Mononuclear cell (primary cell): ENCODE data around the gene SCCPDH. TPM values are rescaled to one million over a fixed set of nuclear protein-coding genes. Genes with fewer than 3 reads are reported as not detected.

Experiments
- H3K27me3 ChIP-seq: 2 replicates; pipeline ENCODE4 v1.6.0; 2011; ENCODE audit warnings: low read length, control low read depth; ENCODE audit not compliant: insufficient read depth
- H3K4me1 ChIP-seq: 2 replicates; pipeline ENCODE4 v1.5.1; 2011; ENCODE audit warnings: mild to moderate bottlenecking, low read length, control low read depth; ENCODE audit not compliant: insufficient read depth
- H3K4me3 ChIP-seq: 2 replicates; pipeline ENCODE4 v1.5.1; 2011; ENCODE audit warnings: mild to moderate bottlenecking, low read length, moderate library complexity
- H3K9me3 ChIP-seq: 2 replicates; pipeline ENCODE4 v1.5.1; 2011; ENCODE audit warnings: low read depth, mild to moderate bottlenecking, control low read depth, low read length
- total RNA-seq: library from RNA; depleted of rRNA; stranded (reverse); fragments of >200 nt; gene quantifications from one replicate; pipeline ENCODE4 v1.2.3, GENCODE V29; 2012

Gene SCCPDH
- total RNA-seq, 1 donor = 8.6 TPM

- no peaks in the 10 kb centered on the region for H3K4me1 ChIP-seq
- no peaks in the 10 kb centered on the region for H3K27me3 ChIP-seq
- no peaks in the 10 kb centered on the region for H3K9me3 ChIP-seq
- H3K4me3 ChIP-seq = no peak overlapping the region
These were observed 29.7 kb downstream of the SCCPDH start for GRCh38 chr1:246753670-246754535.

DNA sequence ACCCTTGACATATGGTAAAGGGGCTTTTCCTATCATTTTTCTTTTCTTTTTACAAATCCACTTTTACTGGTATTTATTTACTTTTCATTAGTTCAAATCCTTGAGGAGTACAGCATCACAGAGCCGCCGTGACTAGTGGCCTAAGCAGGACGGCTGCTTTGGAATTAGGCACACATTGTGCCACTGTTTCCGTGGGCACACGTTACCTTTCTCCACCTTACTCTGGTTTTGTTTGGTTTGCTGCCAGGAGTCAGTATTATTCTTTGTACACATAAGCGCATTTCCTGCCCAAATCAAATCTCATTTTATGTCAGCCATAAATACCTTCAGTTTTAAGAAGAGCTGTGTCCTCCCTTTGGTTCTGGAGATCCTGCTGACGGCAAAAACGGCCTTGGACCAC, 31.2 kb downstream of the SCCPDH start:
- Histone ChIP-seq H3K27me3 (no peaks in the 10 kb centered on the region), H3K4me3 (no peak overlapping the region), H3K4me1 (peaks cover 5% of the 10 kb centered on the region), H3K9me3 (no peaks in the 10 kb centered on the region)

GRCh38 chr1:246760422-246761347, 36.5 kb downstream of the SCCPDH start:
- Histone ChIP-seq H3K27me3 (no peaks in the 10 kb centered on the region), H3K4me1 (peaks cover 7% of the 10 kb centered on the region), H3K4me3 (no peak overlapping the region), H3K9me3 (no peaks in the 10 kb centered on the region)

- H3K4me1 ChIP-seq = peaks cover 7% of the 10 kb centered on the region
- no peaks in the 10 kb centered on the region for H3K27me3 ChIP-seq
- no peak overlapping the region for H3K4me3 ChIP-seq
- H3K9me3 ChIP-seq = no peaks in the 10 kb centered on the region
These were observed 37.2 kb downstream of the SCCPDH start for GRCh38 chr1:246761396-246761795.

DNA sequence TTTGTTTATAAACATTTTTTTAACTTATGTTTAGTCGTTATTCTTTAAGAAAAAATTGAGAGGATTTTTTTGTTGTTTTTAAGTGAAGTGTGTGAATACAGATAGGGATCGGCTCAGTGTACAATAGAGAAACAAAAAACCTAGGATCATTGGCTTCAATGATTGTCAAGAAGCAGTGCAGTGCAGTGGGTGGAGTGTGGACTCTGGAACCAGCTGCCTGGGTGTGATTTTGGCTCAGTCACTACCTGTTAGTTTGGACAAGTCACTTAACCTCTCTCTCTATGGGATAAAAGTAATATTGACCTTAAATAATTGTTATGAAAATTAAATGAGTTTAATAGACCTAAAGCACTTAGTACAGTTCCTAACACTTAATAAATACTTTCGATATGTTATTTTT, 41.3 kb downstream of the SCCPDH start:
- H3K9me3 ChIP-seq = no peaks in the 10 kb centered on the region
- no peaks in the 10 kb centered on the region for H3K27me3 ChIP-seq
- peaks cover 1% of the 10 kb centered on the region for H3K4me1 ChIP-seq
- H3K4me3 ChIP-seq = no peak overlapping the region

- no peaks in the 10 kb centered on the region for H3K4me1 ChIP-seq
- no peaks in the 10 kb centered on the region for H3K9me3 ChIP-seq
- H3K27me3 ChIP-seq = no peaks in the 10 kb centered on the region
- H3K4me3 ChIP-seq = no peak overlapping the region
These were observed 44.3 kb downstream of the SCCPDH start for GRCh38 chr1:246768403-246769020.

DNA sequence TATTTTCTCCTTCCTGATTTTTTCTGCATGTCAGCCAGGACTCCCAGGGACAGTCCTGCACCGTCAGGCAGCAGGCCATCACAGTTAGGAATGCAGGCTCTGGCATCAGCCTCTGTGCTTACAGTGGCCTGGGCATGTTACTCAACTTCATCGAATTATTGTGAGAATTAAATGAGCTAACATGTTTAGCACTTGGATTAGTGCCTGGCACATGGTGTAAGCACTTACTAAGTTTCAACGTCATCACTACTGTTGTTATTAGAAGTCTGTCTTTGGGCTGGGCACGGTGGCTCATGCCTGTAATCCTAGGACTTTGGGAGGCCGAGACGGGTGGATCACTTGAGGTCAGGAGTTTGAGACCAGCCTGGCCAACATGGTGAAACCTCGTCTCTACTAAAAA, 45.1 kb downstream of the SCCPDH start:
- no peak overlapping the region for H3K4me3 ChIP-seq
- H3K4me1 ChIP-seq = no peaks in the 10 kb centered on the region
- no peaks in the 10 kb centered on the region for H3K27me3 ChIP-seq
- no peaks in the 10 kb centered on the region for H3K9me3 ChIP-seq

- H3K4me3 ChIP-seq = no peak overlapping the region
- no peaks in the 10 kb centered on the region for H3K9me3 ChIP-seq
- H3K4me1 ChIP-seq = no peaks in the 10 kb centered on the region
- H3K27me3 ChIP-seq = no peaks in the 10 kb centered on the region
These were observed 47.2 kb downstream of the SCCPDH start for GRCh38 chr1:246771366-246771765.

DNA sequence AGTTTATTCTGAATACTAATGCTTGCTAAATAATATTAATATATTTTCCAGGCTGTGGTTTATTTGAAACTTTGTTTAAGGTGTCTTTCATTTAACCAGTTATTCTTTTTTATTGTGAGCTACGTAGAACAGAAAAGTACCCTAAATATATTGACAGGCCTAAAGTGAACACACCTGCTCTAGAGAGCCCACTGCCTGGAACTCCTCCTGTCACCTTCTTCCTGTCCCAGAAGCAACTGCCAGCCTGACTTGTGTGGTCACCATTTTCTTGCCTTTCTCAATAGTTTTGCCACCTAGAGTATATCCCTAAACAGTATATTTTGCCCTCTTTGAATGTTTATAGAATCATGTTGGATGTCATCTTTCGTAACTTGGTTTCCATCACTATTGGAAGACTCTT, 48.5 kb downstream of the SCCPDH start:
- Histone ChIP-seq H3K9me3 (no peaks in the 10 kb centered on the region), H3K27me3 (no peaks in the 10 kb centered on the region), H3K4me1 (no peaks in the 10 kb centered on the region), H3K4me3 (no peak overlapping the region)

- Histone ChIP-seq H3K4me3 (no peak overlapping the region), H3K9me3 (no peaks in the 10 kb centered on the region), H3K4me1 (no peaks in the 10 kb centered on the region), H3K27me3 (no peaks in the 10 kb centered on the region)
These were observed 49.0 kb downstream of the SCCPDH start for GRCh38 chr1:246773213-246773641.

DNA sequence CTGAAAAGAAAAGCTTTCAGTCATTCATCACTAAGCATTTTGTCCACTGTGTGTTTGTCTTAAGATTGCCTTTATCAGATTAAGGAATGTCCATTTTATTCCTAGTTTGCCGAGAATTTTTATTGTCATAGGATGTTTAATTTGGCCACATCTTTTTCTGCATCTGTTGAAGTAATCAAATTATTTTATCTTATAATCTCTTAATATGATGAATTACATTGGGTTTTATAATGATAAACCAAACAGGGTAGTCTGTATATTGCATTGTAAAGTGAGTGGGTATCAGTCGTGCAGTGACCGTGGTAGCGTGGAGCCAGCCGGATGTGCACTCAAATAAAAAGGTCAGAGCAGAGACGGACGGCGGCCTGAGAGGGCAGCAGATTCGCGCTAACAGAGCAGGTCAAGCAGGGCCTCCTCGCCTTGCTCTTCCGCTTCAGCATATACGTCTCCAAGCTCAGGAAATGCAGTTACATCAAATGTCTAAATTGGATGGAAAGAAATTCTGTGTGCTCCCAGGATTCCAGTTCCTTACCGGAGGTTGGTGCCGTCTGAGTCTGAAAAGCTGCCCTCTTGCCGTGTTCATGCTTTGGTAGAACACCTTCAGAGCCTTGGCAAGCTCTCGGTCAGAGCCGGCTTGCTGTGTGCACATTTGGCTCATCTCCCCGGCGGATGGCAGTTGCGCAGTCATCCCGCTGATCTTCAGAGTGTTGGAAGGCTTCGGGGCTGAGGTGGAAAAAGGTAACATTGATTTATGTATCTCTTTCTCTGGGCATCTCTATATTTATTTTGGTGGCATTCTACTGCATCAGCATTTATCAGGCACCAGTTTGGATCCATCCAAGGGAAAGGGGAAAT, 51.5 kb downstream of the SCCPDH start:
- Histone ChIP-seq H3K9me3 (no peaks in the 10 kb centered on the region), H3K4me3 (no peak overlapping the region), H3K4me1 (no peaks in the 10 kb centered on the region), H3K27me3 (no peaks in the 10 kb centered on the region)

DNA sequence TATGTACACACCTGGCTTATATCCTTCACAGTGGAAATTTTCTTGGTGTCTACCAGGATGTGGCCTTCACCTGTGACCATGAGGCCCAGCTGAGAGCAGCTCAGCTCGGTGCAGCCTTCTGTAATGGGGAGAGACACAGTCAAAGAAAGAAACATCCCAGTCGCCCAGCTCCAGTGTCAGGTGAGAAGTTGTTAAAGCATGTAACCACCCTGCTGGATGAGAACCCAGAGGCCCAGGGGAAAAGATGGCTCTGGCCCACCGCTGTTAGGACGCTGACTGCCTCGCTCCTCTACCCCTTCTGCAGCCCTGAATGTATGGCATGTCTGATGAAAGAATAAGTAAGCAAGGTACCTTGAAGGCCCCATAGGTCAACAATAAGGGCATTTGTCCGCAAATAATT, 52.7 kb downstream of the SCCPDH start:
- no peaks in the 10 kb centered on the region for H3K9me3 ChIP-seq
- no peaks in the 10 kb centered on the region for H3K27me3 ChIP-seq
- no peak overlapping the region for H3K4me3 ChIP-seq
- H3K4me1 ChIP-seq = no peaks in the 10 kb centered on the region

DNA sequence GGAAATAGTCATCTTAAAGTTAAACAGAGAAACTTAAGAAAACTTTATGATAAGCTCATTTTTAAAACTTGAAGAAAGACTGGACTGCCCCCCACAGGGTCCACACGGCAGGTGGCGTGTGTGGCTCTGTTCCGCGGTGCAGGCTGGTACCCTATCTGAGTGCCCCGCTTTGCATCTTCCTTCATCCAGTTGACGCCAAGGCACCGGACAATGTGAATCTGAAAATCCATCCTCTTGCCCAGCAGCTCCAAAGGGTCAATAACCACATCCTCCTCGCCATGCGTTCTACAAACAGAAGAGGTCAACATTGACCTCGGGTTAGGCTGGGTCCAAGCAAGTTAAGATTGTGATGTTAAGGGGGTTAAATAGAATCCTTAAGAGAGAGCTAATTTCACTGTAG, 54.5 kb downstream of the SCCPDH start:
- Histone ChIP-seq H3K27me3 (no peaks in the 10 kb centered on the region), H3K4me3 (no peak overlapping the region), H3K4me1 (peaks cover 9% of the 10 kb centered on the region), H3K9me3 (no peaks in the 10 kb centered on the region)

DNA sequence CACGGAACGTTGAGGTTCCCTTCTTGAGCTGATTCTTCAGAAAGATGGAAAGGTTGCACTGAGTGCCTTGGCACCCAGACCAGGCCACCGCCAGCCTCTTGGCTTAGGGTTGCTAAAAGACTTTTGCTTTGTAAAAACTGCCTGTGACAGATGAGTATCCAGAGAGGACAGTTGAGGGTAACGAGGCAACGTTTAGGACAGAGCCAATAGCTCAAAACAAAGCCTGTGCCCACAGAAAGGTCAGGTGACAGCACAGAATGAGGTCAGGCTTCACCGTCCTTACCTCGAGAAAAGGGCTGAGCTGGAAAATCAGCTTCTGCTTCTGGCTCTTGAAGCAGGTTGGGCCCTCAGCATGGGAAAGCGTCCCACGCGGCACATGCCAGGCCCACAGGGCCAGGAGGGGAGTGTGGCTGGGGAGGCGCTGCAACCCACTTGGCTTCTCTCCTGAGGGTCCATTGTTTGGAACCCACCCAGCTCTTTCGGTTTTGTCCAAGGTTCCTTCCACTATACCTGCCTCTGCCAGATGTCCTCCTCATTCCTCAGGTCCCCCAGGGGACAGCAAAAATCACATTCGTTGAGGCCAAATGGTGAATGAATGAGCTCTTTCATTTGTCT, 55.5 kb downstream of the SCCPDH start:
- Histone ChIP-seq H3K4me1 (peaks cover 15% of the 10 kb centered on the region), H3K27me3 (no peaks in the 10 kb centered on the region), H3K9me3 (no peaks in the 10 kb centered on the region), H3K4me3 (no peak overlapping the region)
